Right lobe of liver (tissue), 6 donors: Measurements from ENCODE around the gene NAV2. TPM values are rescaled to one million over a fixed set of nuclear protein-coding genes. Genes with fewer than 3 reads are reported as not detected.

Experiments
- ATAC-seq, 4 donors: fragments of 200-7000 bp; cut with Tn5 transposase; one replicate each; pipeline ENCODE4 v1.9.1; 2020; ENCODE audit warnings: mild to moderate bottlenecking in 4 of 4, moderate library complexity in 4 of 4
- DNase-seq, 3 donors: peaks; one replicate each; pipeline ENCODE4 v3.0.0-alpha.2; 2020
- H3K27ac ChIP-seq, 3 donors: fragments of 200-600 bp; one replicate each; pipeline ENCODE4 v1.8.0; 2022
- H3K27me3 ChIP-seq, 2 donors: fragments of 200-600 bp; one replicate each; pipeline ENCODE4 v1.8.0; 2022
- H3K36me3 ChIP-seq, 4 donors: fragments of 200-600 bp; sonication (generic) in 1 of 4; one replicate each; pipeline versions ENCODE4 v1.5.1 to v1.8.0; 2017 to 2022; ENCODE audit warnings: control low read depth in 1 of 4
- H3K4me1 ChIP-seq, 4 donors: fragments of 200-600 bp; sonication (generic) in 1 of 4; one replicate each; pipeline versions ENCODE4 v1.5.1 to v1.8.0; 2017 to 2022; ENCODE audit warnings: control low read depth in 1 of 4
- H3K4me3 ChIP-seq, 3 donors: fragments of 200-600 bp; one replicate each; pipeline ENCODE4 v1.8.0; 2022
- H3K9me3 ChIP-seq, 4 donors: fragments of 200-600 bp; sonication (generic) in 1 of 4; one replicate each; pipeline versions ENCODE4 v1.5.1 to v1.8.0; 2017 to 2022; ENCODE audit warnings: control low read depth in 1 of 4
- POLR2A ChIP-seq: fragments of 450-650 bp; IDR thresholded peaks from one replicate; pipeline ENCODE4 v1.6.1; 2017; ENCODE audit warnings: antibody characterized with exemption, mild to moderate bottlenecking
- WGBS: methylation state at CpG from one replicate; pipeline ENCODE4 v1.1.6; 2018; ENCODE audit warnings: low coverage, low lambda C conversion rate; ENCODE audit not compliant: insufficient coverage; ENCODE audit errors: missing lambda C conversion rate; 5-methylcytosine and 5-hydroxymethylcytosine counted together
- intact Hi-C, 2 donors: fragments of 100-400 bp; cut with DNase I; formaldehyde crosslinking; loops; one replicate each; pipeline versions ENCODE4 v1.11.2 to v1.14.1; 2022
- total RNA-seq, 6 experiments: library from RNA; depleted of rRNA in 2 of 6; stranded (reverse); fragments of >200 nt in 2 of 6; fragmentation: NEBNext Ultra II Directional in 3 of 6; extraction: Animal tissue kit (Norgen Biotek cat#: 25700) in 3 of 6; gene quantifications; one replicate each; pipeline versions ENCODE4 v1.1.0 to v1.2.4, GENCODE V29; 2016 to 2023
- TF ChIP-seq, protein P1 (sequence below), 4 donors: fragments of 200-600 bp in 3 of 4; fragments of 450-650 bp in 1 of 4; IDR thresholded peaks; one replicate each; pipeline versions ENCODE4 v1.5.1 to v1.8.0; 2016 to 2022; ENCODE audit warnings: antibody characterized with exemption in 4 of 4, mild to moderate bottlenecking in 2 of 4
- donor health status: DM: no; HTN: yes; CAD: no.
- donor health status: DM: no; HTN: no; CAD: no.
- donor health status: DM: no; HTN: no; CAD: no.
- donor health status: DM: no; HTN: yes; CAD: no.
- donor health status: DM: no; HTN: yes; CAD: no.

NAV2 gene
- total RNA-seq, 6 experiments from 2014 or later = 15.5 to 69.2 (median 37.1) TPM

DNA sequence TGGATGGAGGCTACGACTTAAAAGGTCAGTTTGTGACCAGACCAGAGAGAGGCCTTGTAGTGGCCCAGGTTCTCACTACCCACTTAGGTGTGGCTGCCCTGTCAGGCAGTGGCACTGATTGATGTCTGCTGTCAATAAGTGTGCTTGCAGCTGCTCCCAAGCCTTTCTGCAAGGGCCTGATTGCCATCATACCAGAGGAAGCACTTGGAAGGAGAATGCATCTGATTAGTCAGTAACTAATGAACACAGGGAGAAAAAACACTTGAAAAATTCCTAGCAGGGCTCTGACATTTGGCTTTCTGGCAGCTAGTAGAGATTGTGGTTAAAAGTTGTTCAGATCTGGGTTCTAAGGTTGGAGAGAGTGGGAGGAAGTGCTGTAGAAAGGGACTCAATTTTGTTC, 107.5 kb downstream of the NAV2 start:
- TF ChIP-seq, protein P1, sequence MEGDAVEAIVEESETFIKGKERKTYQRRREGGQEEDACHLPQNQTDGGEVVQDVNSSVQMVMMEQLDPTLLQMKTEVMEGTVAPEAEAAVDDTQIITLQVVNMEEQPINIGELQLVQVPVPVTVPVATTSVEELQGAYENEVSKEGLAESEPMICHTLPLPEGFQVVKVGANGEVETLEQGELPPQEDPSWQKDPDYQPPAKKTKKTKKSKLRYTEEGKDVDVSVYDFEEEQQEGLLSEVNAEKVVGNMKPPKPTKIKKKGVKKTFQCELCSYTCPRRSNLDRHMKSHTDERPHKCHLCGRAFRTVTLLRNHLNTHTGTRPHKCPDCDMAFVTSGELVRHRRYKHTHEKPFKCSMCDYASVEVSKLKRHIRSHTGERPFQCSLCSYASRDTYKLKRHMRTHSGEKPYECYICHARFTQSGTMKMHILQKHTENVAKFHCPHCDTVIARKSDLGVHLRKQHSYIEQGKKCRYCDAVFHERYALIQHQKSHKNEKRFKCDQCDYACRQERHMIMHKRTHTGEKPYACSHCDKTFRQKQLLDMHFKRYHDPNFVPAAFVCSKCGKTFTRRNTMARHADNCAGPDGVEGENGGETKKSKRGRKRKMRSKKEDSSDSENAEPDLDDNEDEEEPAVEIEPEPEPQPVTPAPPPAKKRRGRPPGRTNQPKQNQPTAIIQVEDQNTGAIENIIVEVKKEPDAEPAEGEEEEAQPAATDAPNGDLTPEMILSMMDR (IDR thresholded peaks at IDR 0.05) = no peak
- no peak for TF ChIP-seq POLR2A
- Histone ChIP-seq H3K27ac (no peak overlapping the region), H3K36me3 (no peaks in the 10 kb centered on the region), H3K9me3 (no peaks in the 10 kb centered on the region), H3K27me3 (no peaks in the 10 kb centered on the region), H3K4me3 (no peak overlapping the region), H3K4me1 (peaks cover 0 to 11% (median 6%) of the 10 kb centered on the region in 4 donors)
- 71% methylated on average over 1 of the region's 1 CpG for WGBS
- ATAC-seq = no peak
- intact Hi-C loops = no loop called here
- no peak for DNase-seq

DNA sequence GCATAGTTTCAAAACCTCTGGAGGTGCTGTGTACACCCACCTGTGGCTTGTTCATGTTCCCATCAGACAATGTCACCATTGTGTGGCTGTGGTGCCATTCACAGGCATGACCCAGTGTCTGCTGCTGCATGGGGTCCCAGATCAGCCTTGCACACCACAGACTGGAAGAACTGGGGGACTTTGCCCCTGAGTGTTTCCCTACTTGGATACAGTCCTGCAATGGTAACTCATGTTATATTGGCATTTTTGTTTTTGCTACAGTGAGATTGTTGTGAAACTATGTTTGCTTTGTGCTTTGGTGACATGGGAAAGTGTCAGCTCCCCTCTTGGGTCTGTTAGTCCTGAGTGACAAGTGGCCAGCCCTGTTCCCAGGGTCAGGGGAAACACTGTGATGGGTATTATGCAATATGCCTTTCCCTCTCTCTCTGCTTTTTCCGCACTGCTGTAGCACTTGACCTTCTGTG, 108.8 kb downstream of the NAV2 start:
- Histone ChIP-seq H3K27me3 (no peaks in the 10 kb centered on the region), H3K4me3 (no peak overlapping the region), H3K4me1 (peaks cover 0 to 11% (median 6%) of the 10 kb centered on the region in 4 donors), H3K27ac (peak overlapping the region in 2 of 3 donors; percentile 43 to 66), H3K9me3 (no peaks in the 10 kb centered on the region), H3K36me3 (no peaks in the 10 kb centered on the region)
- ATAC-seq (peak; percentile 91 to 95 (median 92)), DNase-seq (peak in 2 of 3 donors; percentile 55 to 76)
- intact Hi-C loops = no loop called here
- no peak for TF ChIP-seq POLR2A
- TF ChIP-seq, protein P1 (IDR thresholded peaks at IDR 0.05) = no peak
- 13% methylated on average over 1 of the region's 1 CpG for WGBS

DNA sequence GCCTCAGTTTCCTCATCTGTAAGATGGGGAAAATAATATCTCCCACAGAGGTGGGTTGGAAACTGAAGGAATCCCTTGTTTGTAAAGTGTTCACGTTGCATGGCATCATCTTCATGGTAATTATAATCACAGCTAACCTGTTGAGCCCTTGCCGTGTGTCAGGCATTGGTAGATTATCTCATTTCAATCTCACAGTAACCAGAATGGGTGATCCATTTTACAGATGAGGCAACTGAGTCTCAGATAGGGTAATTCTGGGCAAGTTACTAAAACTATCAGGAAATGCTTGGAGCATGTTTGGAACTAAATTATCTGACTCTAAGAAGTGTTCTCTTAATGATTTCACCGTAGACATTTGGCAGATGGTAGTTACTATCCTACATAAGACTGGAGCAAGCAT, 109.4 kb downstream of the NAV2 start:
- H3K9me3 ChIP-seq = no peaks in the 10 kb centered on the region
- DNase-seq = no peak
- H3K27ac ChIP-seq = peak overlapping the region in 1 of 3 donors; percentile 66
- TF ChIP-seq POLR2A = no peak
- TF ChIP-seq, protein P1 (IDR thresholded peaks at IDR 0.05) = no peak
- ATAC-seq = no peak
- 68% methylated on average over 3 of the region's 3 CpGs for WGBS
- H3K4me1 ChIP-seq = peaks cover 0 to 13% (median 6%) of the 10 kb centered on the region in 4 donors
- intact Hi-C loops = no loop called here
- H3K27me3 ChIP-seq = no peaks in the 10 kb centered on the region
- no peak overlapping the region for H3K4me3 ChIP-seq
- no peaks in the 10 kb centered on the region for H3K36me3 ChIP-seq

DNA sequence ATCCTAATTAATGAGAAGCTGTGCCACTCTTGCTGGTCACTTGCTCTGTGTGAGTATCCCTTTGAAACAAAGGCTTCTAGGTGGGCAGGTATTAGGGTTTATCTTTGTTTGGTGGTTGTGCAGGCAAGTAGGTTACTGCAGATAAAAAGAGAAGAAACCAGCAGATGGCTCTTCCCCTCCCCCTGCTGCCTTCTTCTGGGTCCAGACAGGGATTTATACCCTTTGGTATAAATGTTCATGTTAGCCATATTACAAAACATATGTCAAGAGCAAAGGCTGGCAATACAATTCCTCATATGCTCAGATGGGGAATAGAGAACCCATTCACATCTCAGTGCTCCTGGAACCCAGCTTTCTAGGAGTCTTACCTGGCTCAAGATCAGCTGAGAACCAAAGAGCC, 109.9 kb downstream of the NAV2 start:
- Histone ChIP-seq H3K27ac (no peak overlapping the region), H3K27me3 (no peaks in the 10 kb centered on the region), H3K4me1 (peaks cover 0 to 19% (median 6%) of the 10 kb centered on the region in 4 donors), H3K4me3 (no peak overlapping the region), H3K36me3 (no peaks in the 10 kb centered on the region), H3K9me3 (no peaks in the 10 kb centered on the region)
- no peak for ATAC-seq
- DNase-seq = no peak
- TF ChIP-seq POLR2A = no peak
- TF ChIP-seq, protein P1 (IDR thresholded peaks at IDR 0.05) = no peak
- intact Hi-C loops = no loop called here

DNA sequence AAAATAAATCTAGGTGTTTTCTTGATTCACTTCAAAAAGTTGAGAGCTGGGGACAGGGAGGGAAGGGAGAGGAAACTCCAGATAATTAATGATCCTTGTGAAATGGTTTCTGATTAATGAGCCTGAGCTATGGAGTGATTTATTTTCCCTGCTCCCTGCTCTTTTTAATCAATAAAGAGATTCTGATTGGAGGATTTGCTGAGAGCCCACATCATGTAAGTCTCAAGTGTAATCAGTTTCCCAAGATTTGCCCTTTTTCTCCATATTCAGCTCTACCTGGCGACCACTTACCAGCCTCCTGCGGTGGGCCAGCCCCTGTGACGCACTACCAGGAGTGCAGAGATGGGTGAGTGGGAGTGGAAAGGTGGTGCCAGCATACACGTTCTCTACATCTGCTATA, 114.0 kb downstream of the NAV2 start:
- 76% methylated on average over 4 of the region's 4 CpGs for WGBS
- no peaks in the 10 kb centered on the region for H3K9me3 ChIP-seq
- intact Hi-C loops = no loop called here
- no peaks in the 10 kb centered on the region for H3K27me3 ChIP-seq
- DNase-seq = no peak
- no peak for ATAC-seq
- no peak overlapping the region for H3K27ac ChIP-seq
- no peak for TF ChIP-seq POLR2A
- TF ChIP-seq, protein P1 (IDR thresholded peaks at IDR 0.05) = no peak
- H3K4me3 ChIP-seq = no peak overlapping the region
- no peaks in the 10 kb centered on the region for H3K36me3 ChIP-seq
- H3K4me1 ChIP-seq = peaks cover 0 to 16% (median 3%) of the 10 kb centered on the region in 4 donors
